GM23248 (cell line): ENCODE measurements around the gene MIOX. TPM values are rescaled to one million over a fixed set of nuclear protein-coding genes. Genes with fewer than 3 reads are reported as not detected.

Experiments used
- DNase-seq: peaks from one replicate; pipeline ENCODE4 v3.0.0-alpha.2; 2015
- H2AFZ ChIP-seq: fragments of 200-600 bp; sonication (generic); 2 replicates; pipeline ENCODE4 v1.6.1; 2016; ENCODE audit warnings: antibody characterized with exemption
- H3F3A ChIP-seq: fragments of 200-600 bp; sonication (generic); 2 replicates; pipeline ENCODE4 v1.6.1; 2016; ENCODE audit warnings: mild to moderate bottlenecking, antibody characterized with exemption, mixed run types; ENCODE audit not compliant: insufficient read depth
- H3K27ac ChIP-seq: fragments of 200-600 bp; sonication (generic); 2 replicates; pipeline ENCODE4 v1.5.1; 2016; ENCODE audit warnings: mild to moderate bottlenecking
- H3K27me3 ChIP-seq: fragments of 200-600 bp; sonication (generic); replicated peaks from 2 replicates; pipeline ENCODE4 v1.6.1; 2016; ENCODE audit warnings: mild to moderate bottlenecking; ENCODE audit not compliant: insufficient read depth
- H3K36me3 ChIP-seq: fragments of 200-600 bp; sonication (generic); 2 replicates; pipeline ENCODE4 v1.6.1; 2016; ENCODE audit warnings: low read depth, mild to moderate bottlenecking
- H3K4me1 ChIP-seq: fragments of 200-600 bp; sonication (generic); 2 replicates; pipeline ENCODE4 v1.6.1; 2016; ENCODE audit warnings: mild to moderate bottlenecking; ENCODE audit not compliant: insufficient read depth
- H3K4me2 ChIP-seq: fragments of 200-600 bp; sonication (generic); one replicate; pipeline ENCODE4 v1.6.1; 2016; ENCODE audit warnings: mild to moderate bottlenecking; ENCODE audit not compliant: unreplicated experiment
- H3K4me3 ChIP-seq: fragments of 200-600 bp; sonication (generic); 2 replicates; pipeline ENCODE4 v1.5.1; 2016; ENCODE audit warnings: mild to moderate bottlenecking
- H3K79me2 ChIP-seq: fragments of 200-600 bp; sonication (generic); 2 replicates; pipeline ENCODE4 v1.6.1; 2016; ENCODE audit warnings: mild to moderate bottlenecking; ENCODE audit not compliant: insufficient read depth
- H3K9ac ChIP-seq: fragments of 200-600 bp; sonication (generic); 2 replicates; pipeline ENCODE4 v1.6.1; 2016; ENCODE audit warnings: mild to moderate bottlenecking
- H3K9me2 ChIP-seq: fragments of 200-600 bp; sonication (generic); 2 replicates; pipeline ENCODE4 v1.6.1; 2016; ENCODE audit warnings: mixed run types, mild to moderate bottlenecking, moderate library complexity; ENCODE audit not compliant: insufficient read depth
- H3K9me3 ChIP-seq: fragments of 200-600 bp; sonication (generic); one replicate; pipeline ENCODE4 v1.6.1; 2017; ENCODE audit warnings: low read depth
- H4K20me1 ChIP-seq: fragments of 200-600 bp; sonication (generic); 2 replicates; pipeline ENCODE4 v1.6.0; 2016; ENCODE audit not compliant: insufficient read depth
- EZH2 ChIP-seq: fragments of 200-600 bp; sonication (generic); IDR thresholded peaks from 2 replicates; pipeline ENCODE4 v1.6.1; 2018; ENCODE audit warnings: antibody characterized with exemption, mild to moderate bottlenecking; ENCODE audit not compliant: insufficient read depth, poor library complexity, severe bottlenecking
- EZH2phosphoT487 ChIP-seq: fragments of 200-600 bp; sonication (generic); IDR thresholded peaks from 2 replicates; pipeline ENCODE4 v1.6.1; 2018; ENCODE audit warnings: antibody characterized with exemption, moderate library complexity, mild to moderate bottlenecking, low read depth; ENCODE audit not compliant: insufficient read depth
- WGBS, 2 experiments: methylation state at CpG; one replicate each; pipeline ENCODE4 v1.1.6; 2015 to 2017; ENCODE audit warnings: low lambda C conversion rate in 2 of 2, low coverage in 1 of 2; ENCODE audit errors: missing lambda C conversion rate in 2 of 2; 5-methylcytosine and 5-hydroxymethylcytosine counted together
- in situ Hi-C: fragments of 300-500 bp; cut with MboI; formaldehyde crosslinking; loops from 2 replicates; pipeline ENCODE4 v1.15.0; 2020
- polyA plus RNA-seq: library from polyadenylated mRNA; unstranded; fragments of >200 nt; fragmentation: Nextera tagmentation; extraction: Ambion mirVana; gene quantifications from 2 replicates; pipeline ENCODE4 v1.2.1, GENCODE V29; 2016
- total RNA-seq: library from RNA; depleted of rRNA; stranded (reverse); fragments of >200 nt; shearing (Covaris generic); gene quantifications from 2 replicates; pipeline ENCODE4 v1.2.3, GENCODE V29; 2014

Gene MIOX
- total and polyA plus RNA-seq, 2 experiments from 2014 or later, result 0.16 TPM; not detected in 1

GRCh38 chr22:50443197-50443596, 43.5 kb upstream of the MIOX start:
- in situ Hi-C loops, result no loop called here
- H3K27ac ChIP-seq, result no peak overlapping the region
- WGBS, 2 experiments, result 77 to 81% methylated on average over 15 of the region's 15 CpGs
- no peak for TF ChIP-seq EZH2
- TF ChIP-seq EZH2phosphoT487, result no peak
- H4K20me1 ChIP-seq, result no peaks in the 10 kb centered on the region
- no peaks in the 10 kb centered on the region for H3K4me1 ChIP-seq
- no peaks in the 10 kb centered on the region for H3F3A ChIP-seq
- no peak overlapping the region for H2AFZ ChIP-seq
- H3K4me2 ChIP-seq, result no peak overlapping the region
- no peak for DNase-seq
- H3K9me3 ChIP-seq, result no peaks in the 10 kb centered on the region
- H3K9me2 ChIP-seq, result no peaks in the 10 kb centered on the region
- H3K36me3 ChIP-seq, result no peaks in the 10 kb centered on the region
- no peak overlapping the region for H3K9ac ChIP-seq
- H3K4me3 ChIP-seq, result no peak overlapping the region
- no peaks in the 10 kb centered on the region for H3K79me2 ChIP-seq
- H3K27me3 ChIP-seq, result no peaks in the 10 kb centered on the region

- H3K4me3 ChIP-seq, result no peak overlapping the region
- H3K9me2 ChIP-seq, result no peaks in the 10 kb centered on the region
- H2AFZ ChIP-seq, result no peak overlapping the region
- H3K27me3 ChIP-seq, result no peaks in the 10 kb centered on the region
- TF ChIP-seq EZH2phosphoT487 (no peak), EZH2 (no peak)
- peak overlapping the region; percentile 8; the same call in 1 of the 2 replicates for H3K27ac ChIP-seq
- no peaks in the 10 kb centered on the region for H3K9me3 ChIP-seq
- no peak overlapping the region for H3K4me2 ChIP-seq
- H3F3A ChIP-seq, result no peaks in the 10 kb centered on the region; the same call in 1 of the 2 replicates
- H4K20me1 ChIP-seq, result no peaks in the 10 kb centered on the region
- peak; percentile 21 for DNase-seq
- no peaks in the 10 kb centered on the region for H3K36me3 ChIP-seq
- WGBS, 2 experiments, result 64 to 70% methylated on average over 28 of the region's 28 CpGs
- no peaks in the 10 kb centered on the region for H3K4me1 ChIP-seq
- no peaks in the 10 kb centered on the region for H3K79me2 ChIP-seq
- in situ Hi-C loops, result no loop called here
- H3K9ac ChIP-seq, result no peak overlapping the region
Observed at GRCh38 chr22:50443801-50444625, 42.6 kb upstream of the MIOX start.

- H4K20me1 ChIP-seq, result no peaks in the 10 kb centered on the region
- H2AFZ ChIP-seq, result no peak overlapping the region
- no peak overlapping the region for H3K4me2 ChIP-seq
- DNase-seq, result peak; percentile 86
- no peaks in the 10 kb centered on the region for H3K4me1 ChIP-seq
- 66 to 80% methylated on average over 5 of the region's 5 CpGs for WGBS, 2 experiments
- H3K4me3 ChIP-seq, result no peak overlapping the region
- no peaks in the 10 kb centered on the region for H3K9me2 ChIP-seq
- no peaks in the 10 kb centered on the region for H3K79me2 ChIP-seq
- peak overlapping the region; percentile 51 for H3K27ac ChIP-seq
- TF ChIP-seq EZH2phosphoT487, result no peak
- TF ChIP-seq EZH2, result no peak
- H3F3A ChIP-seq, result no peaks in the 10 kb centered on the region; the same call in 1 of the 2 replicates
- in situ Hi-C loops, result no loop called here
- H3K9ac ChIP-seq, result no peak overlapping the region
- no peaks in the 10 kb centered on the region for H3K9me3 ChIP-seq
- H3K36me3 ChIP-seq, result no peaks in the 10 kb centered on the region
- H3K27me3 ChIP-seq, result no peaks in the 10 kb centered on the region
Observed at GRCh38 chr22:50444663-50445062, 42.0 kb upstream of the MIOX start.

- H3K36me3 ChIP-seq, result no peaks in the 10 kb centered on the region
- H3F3A ChIP-seq, result no peaks in the 10 kb centered on the region; the same call in 1 of the 2 replicates
- H4K20me1 ChIP-seq, result no peaks in the 10 kb centered on the region
- H3K4me1 ChIP-seq, result no peaks in the 10 kb centered on the region
- peak overlapping the region; percentile 51 for H3K27ac ChIP-seq
- 80 to 83% methylated on average over 29 to 30 of the region's 30 CpGs for WGBS, 2 experiments
- in situ Hi-C loops, result no loop called here
- H3K27me3 ChIP-seq, result no peaks in the 10 kb centered on the region
- H3K9me3 ChIP-seq, result no peaks in the 10 kb centered on the region
- DNase-seq, result no peak
- no peak overlapping the region for H3K9ac ChIP-seq
- no peak overlapping the region for H2AFZ ChIP-seq
- H3K4me2 ChIP-seq, result no peak overlapping the region
- H3K4me3 ChIP-seq, result no peak overlapping the region
- no peaks in the 10 kb centered on the region for H3K9me2 ChIP-seq
- TF ChIP-seq EZH2, result no peak
- TF ChIP-seq EZH2phosphoT487, result no peak
- no peaks in the 10 kb centered on the region for H3K79me2 ChIP-seq
Observed at GRCh38 chr22:50445071-50445879, 41.4 kb upstream of the MIOX start.
